Upper lobe of left lung (tissue), 4 donors: ENCODE data around the gene LMO7.

Source experiments
- CTCF ChIP-seq, 6 experiments: fragments of 450-650 bp in 4 of 6; fragments of 200-600 bp in 2 of 6; sonication (generic) in 2 of 6; IDR thresholded peaks; one replicate each; pipeline ENCODE4 v1.5.1; 2016 to 2019; ENCODE audit warnings: antibody characterized with exemption in 6 of 6
- EP300 ChIP-seq, 4 donors: sonication (generic); formaldehyde crosslinking; IDR thresholded peaks; one replicate each; pipeline ENCODE4 v1.5.1; 2017; ENCODE audit warnings: antibody characterized with exemption in 4 of 4, control low read depth in 2 of 4
- POLR2A ChIP-seq, 4 donors: fragments of 450-650 bp; IDR thresholded peaks; one replicate each; pipeline ENCODE4 v1.5.1; 2016 to 2017; ENCODE audit warnings: antibody characterized with exemption in 4 of 4, mild to moderate bottlenecking in 2 of 4
- POLR2AphosphoS5 ChIP-seq, 2 donors: sonication (generic); formaldehyde crosslinking; IDR thresholded peaks; one replicate each; pipeline ENCODE4 v1.5.1; 2017; ENCODE audit warnings: antibody characterized with exemption in 2 of 2

GRCh38 chr13:75818179-75818967 is 182.2 kb downstream of the LMO7 start:
- no peak for TF ChIP-seq CTCF (IDR thresholded peaks at IDR 0.05)
- TF ChIP-seq POLR2A (IDR thresholded peaks at IDR 0.05) = no peak
- TF ChIP-seq POLR2AphosphoS5 (IDR thresholded peaks at IDR 0.05) = no peak
- no peak for TF ChIP-seq EP300 (IDR thresholded peaks at IDR 0.05)
